ENCODE data around the gene FOXA2. TPM values are rescaled to one million over a fixed set of nuclear protein-coding genes. Genes with fewer than 3 reads are reported as not detected.
"Not testable (repeated sequence)": the region's sequence is repeated elsewhere in the genome, so short reads cannot be mapped to it uniquely, and the experiment has no call there.

Gene FOXA2
- total and polyA plus RNA-seq, 12 donors, result not detected

- intact Hi-C loops (cut with DNase I), result no loop called here
- peaks cover 33% of the 10 kb centered on the region for H3K27me3 ChIP-seq
- TF ChIP-seq POLR2A (IDR thresholded peaks at IDR 0.05), result no peak
- TF ChIP-seq, protein P1, sequence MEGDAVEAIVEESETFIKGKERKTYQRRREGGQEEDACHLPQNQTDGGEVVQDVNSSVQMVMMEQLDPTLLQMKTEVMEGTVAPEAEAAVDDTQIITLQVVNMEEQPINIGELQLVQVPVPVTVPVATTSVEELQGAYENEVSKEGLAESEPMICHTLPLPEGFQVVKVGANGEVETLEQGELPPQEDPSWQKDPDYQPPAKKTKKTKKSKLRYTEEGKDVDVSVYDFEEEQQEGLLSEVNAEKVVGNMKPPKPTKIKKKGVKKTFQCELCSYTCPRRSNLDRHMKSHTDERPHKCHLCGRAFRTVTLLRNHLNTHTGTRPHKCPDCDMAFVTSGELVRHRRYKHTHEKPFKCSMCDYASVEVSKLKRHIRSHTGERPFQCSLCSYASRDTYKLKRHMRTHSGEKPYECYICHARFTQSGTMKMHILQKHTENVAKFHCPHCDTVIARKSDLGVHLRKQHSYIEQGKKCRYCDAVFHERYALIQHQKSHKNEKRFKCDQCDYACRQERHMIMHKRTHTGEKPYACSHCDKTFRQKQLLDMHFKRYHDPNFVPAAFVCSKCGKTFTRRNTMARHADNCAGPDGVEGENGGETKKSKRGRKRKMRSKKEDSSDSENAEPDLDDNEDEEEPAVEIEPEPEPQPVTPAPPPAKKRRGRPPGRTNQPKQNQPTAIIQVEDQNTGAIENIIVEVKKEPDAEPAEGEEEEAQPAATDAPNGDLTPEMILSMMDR (IDR thresholded peaks at IDR 0.05), result no peak
Observed at GRCh38 chr20:22555791-22556564, 28.4 kb downstream of the FOXA2 start.

GRCh38 chr20:22554391-22554790 lies 30.0 kb downstream of the FOXA2 start:
- H3K4me1 ChIP-seq (replicated peaks in 1 of 2), result no peaks in the 10 kb centered on the region
- no peak overlapping the region for H3K4me3 ChIP-seq
- H3K9me3 ChIP-seq (replicated peaks in 1 of 3), result no peaks in the 10 kb centered on the region
- H3K36me3 ChIP-seq (replicated peaks in 1 of 2), result no peaks in the 10 kb centered on the region
- 79 to 86% (median 81%) methylated on average over 2 of the region's 2 CpGs for WGBS, 4 donors
- TF ChIP-seq POLR2A (IDR thresholded peaks at IDR 0.05), result no peak
- TF ChIP-seq, protein P1 (IDR thresholded peaks at IDR 0.05), result no peak
- DNase-seq, result no peak
- intact Hi-C loops (cut with DNase I), result no loop called here
- no peak overlapping the region for H3K27ac ChIP-seq
- peaks cover 19% of the 10 kb centered on the region for H3K27me3 ChIP-seq

More at GRCh38 chr20:22555791-22556564, 28.4 kb downstream of the FOXA2 start:
- Histone ChIP-seq H3K9me3 (replicated peaks in 1 of 3) (no peaks in the 10 kb centered on the region), H3K4me3 (no peak overlapping the region), H3K36me3 (replicated peaks in 1 of 2) (no peaks in the 10 kb centered on the region), H3K27ac (no peak overlapping the region), H3K4me1 (replicated peaks in 1 of 2) (no peaks in the 10 kb centered on the region)
- DNase-seq, result no peak
- WGBS, 4 donors, result 64 to 74% (median 68%) methylated on average over 5 of the region's 5 CpGs

DNA sequence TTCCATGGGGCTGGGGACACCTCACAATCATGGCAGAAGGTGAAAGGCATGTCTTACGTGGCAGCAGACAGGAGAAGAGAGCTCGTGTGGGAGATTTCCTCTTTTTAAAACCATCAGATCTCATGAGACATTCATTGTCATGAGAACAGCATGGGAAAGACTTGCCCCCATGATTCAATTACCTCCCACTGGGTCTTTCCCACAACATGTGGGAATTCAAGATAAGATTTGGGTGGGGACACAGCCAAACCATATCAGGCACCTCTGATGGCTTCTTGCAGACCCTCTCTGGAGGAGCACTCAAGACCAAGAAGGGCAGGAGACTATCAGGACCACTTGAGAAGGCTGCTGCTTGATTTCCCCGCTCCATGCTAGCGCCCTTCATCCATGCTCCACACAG lies 33.9 kb downstream of the FOXA2 start:
- H3K4me3 ChIP-seq; intact Hi-C loops (cut with DNase I); H3K36me3 ChIP-seq (replicated peaks in 1 of 2); DNase-seq; H3K27ac ChIP-seq; H3K9me3 ChIP-seq (replicated peaks in 1 of 3); H3K4me1 ChIP-seq (replicated peaks in 1 of 2); H3K27me3 ChIP-seq: not testable (repeated sequence)
- 66 to 71% (median 68%) methylated on average over 4 of the region's 4 CpGs for WGBS, 4 donors

DNA sequence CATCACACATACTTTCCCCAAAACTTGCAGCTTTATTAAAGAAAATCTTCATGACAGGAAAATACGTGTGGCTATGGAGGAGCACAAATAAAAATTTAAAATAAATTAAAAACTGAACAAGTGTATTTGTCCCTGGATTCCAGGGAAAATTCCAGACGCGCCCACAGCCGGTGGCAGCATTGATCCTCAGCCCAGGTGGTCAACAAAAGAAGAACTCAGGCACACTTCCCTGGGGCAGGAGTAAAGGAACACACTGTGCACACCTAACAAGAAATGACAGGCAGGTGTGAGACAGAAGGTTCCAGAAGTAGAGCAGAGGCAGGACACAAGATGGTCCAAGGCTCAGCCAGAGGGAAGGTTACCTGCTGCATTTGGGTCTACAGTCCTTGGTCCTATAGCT lies 36.3 kb downstream of the FOXA2 start:
- Histone ChIP-seq H3K27me3 (no peaks in the 10 kb centered on the region), H3K4me1 (replicated peaks in 1 of 2) (no peaks in the 10 kb centered on the region), H3K4me3 (no peak overlapping the region), H3K36me3 (replicated peaks in 1 of 2) (no peaks in the 10 kb centered on the region), H3K9me3 (replicated peaks in 1 of 3) (no peaks in the 10 kb centered on the region), H3K27ac (no peak overlapping the region)
- TF ChIP-seq POLR2A (IDR thresholded peaks at IDR 0.05), result no peak
- WGBS, 4 donors, result 56 to 59% (median 57%) methylated on average over 4 of the region's 4 CpGs
- intact Hi-C loops (cut with DNase I), result no loop called here
- DNase-seq, result no peak

DNA sequence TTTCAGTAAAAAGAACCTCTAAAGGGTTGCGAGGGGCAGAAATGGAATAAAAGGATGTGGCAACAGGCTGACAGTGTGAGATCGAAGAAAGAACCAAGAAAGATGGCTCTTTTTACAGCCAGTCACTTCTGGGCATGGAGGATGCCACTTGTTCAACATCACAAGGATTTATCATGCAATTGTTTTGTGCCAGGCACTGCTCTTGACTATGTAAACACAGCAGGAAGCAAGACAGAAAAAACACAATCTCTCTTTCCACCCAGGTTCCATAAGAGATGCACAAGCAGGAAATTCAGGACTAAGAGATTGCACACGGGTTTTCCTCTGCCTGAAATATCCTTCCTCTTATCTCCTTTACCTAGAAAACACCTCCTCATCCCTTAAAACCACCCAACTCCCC lies 38.0 kb downstream of the FOXA2 start:
- H3K27ac ChIP-seq, result no peak overlapping the region
- no peaks in the 10 kb centered on the region for H3K36me3 ChIP-seq (replicated peaks in 1 of 2)
- no peak for DNase-seq
- no peak overlapping the region for H3K4me3 ChIP-seq
- H3K9me3 ChIP-seq (replicated peaks in 1 of 3), result no peaks in the 10 kb centered on the region
- intact Hi-C loops (cut with DNase I), result no loop called here
- H3K27me3 ChIP-seq, result no peaks in the 10 kb centered on the region
- TF ChIP-seq, protein P1 (IDR thresholded peaks at IDR 0.05), result no peak
- no peak for TF ChIP-seq POLR2A (IDR thresholded peaks at IDR 0.05)
- 39 to 59% (median 48%) methylated on average over 3 of the region's 3 CpGs for WGBS, 4 donors
- H3K4me1 ChIP-seq (replicated peaks in 1 of 2), result no peaks in the 10 kb centered on the region
